ENCODE data around the gene HASPIN. TPM values are rescaled to one million over a fixed set of nuclear protein-coding genes. Genes with fewer than 3 reads are reported as not detected.
A peak's percentile ranks its signal among the peaks of the same experiment; 100 is the strongest.

Gene HASPIN
- polyA plus RNA-seq, 3 donors: 0.05 TPM; not detected in 2

DNA sequence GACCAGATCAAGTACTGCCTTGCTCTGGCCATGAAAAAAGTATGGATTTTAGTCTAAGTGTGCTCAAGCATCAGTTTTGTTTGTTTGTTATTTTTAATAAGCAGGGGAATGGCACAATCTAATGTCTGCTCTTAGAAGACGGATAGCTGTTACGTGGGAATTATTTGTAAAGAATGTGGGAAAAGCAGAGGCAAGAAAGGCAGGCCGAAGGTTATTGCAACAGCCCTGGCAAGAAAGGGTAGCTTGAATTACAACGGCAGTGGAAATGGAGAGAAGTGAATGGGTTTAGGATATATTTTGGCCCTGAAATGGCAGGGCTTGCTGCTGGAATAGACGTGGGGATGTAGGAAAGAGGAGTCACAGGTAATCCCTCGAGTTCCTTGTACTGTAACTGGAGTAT lies 987 bp upstream of the HASPIN start:
- no peaks in the 10 kb centered on the region for H4K20me1 ChIP-seq (ENCODE audit: insufficient read depth, low read length)
- H3K36me3 ChIP-seq (replicated peaks in 1 of 2; ENCODE audit: control insufficient read depth in 1 of 2, insufficient read depth in 2 of 2, low read length in 2 of 2): peaks cover 5 to 12% of the 10 kb centered on the region in 2 donors
- TF ChIP-seq, protein P1, sequence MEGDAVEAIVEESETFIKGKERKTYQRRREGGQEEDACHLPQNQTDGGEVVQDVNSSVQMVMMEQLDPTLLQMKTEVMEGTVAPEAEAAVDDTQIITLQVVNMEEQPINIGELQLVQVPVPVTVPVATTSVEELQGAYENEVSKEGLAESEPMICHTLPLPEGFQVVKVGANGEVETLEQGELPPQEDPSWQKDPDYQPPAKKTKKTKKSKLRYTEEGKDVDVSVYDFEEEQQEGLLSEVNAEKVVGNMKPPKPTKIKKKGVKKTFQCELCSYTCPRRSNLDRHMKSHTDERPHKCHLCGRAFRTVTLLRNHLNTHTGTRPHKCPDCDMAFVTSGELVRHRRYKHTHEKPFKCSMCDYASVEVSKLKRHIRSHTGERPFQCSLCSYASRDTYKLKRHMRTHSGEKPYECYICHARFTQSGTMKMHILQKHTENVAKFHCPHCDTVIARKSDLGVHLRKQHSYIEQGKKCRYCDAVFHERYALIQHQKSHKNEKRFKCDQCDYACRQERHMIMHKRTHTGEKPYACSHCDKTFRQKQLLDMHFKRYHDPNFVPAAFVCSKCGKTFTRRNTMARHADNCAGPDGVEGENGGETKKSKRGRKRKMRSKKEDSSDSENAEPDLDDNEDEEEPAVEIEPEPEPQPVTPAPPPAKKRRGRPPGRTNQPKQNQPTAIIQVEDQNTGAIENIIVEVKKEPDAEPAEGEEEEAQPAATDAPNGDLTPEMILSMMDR (IDR thresholded peaks at IDR 0.05): no peak
- H2AFZ ChIP-seq (ENCODE audit: insufficient read depth, low read depth, low read length, poor library complexity, severe bottlenecking): peak overlapping the region; percentile 100
- peak overlapping the region; percentile 96 for H3K4me2 ChIP-seq (replicated peaks; ENCODE audit: extremely low read depth, low read length, poor library complexity, severe bottlenecking)
- peak overlapping the region; percentile 82 for H3K9ac ChIP-seq (ENCODE audit: insufficient read depth, low read length, poor library complexity, severe bottlenecking)
- peaks cover 59 to 69% of the 10 kb centered on the region in 2 donors for H3K4me1 ChIP-seq (ENCODE audit: control insufficient read depth in 1 of 2, insufficient read depth in 2 of 2, low read length in 2 of 2)
- DNase-seq: no peak
- H3K27ac Mint-ChIP-seq: peak overlapping the region in 5 of 7 donors; percentile 21 to 96 (median 91)
- H3K36me3 Mint-ChIP-seq: peaks cover 13 to 48% of the 10 kb centered on the region in 2 donors
- H3K27ac ChIP-seq (ENCODE audit: low read depth in 1 of 2, low read length in 2 of 2): peak overlapping the region in 1 of 2 donors; percentile 87
- H3K4me3 Mint-ChIP-seq: peak overlapping the region; percentile 90 to 97
- no peaks in the 10 kb centered on the region for H3K27me3 Mint-ChIP-seq (ENCODE audit: low read depth in 3 of 3)
- H3K27me3 ChIP-seq (ENCODE audit: control insufficient read depth in 2 of 2, insufficient read depth in 2 of 2, low read length in 2 of 2): no peaks in the 10 kb centered on the region
- intact Hi-C loops (cut with micrococcal nuclease): loop anchor here (5.0 kb wide), 1 partner anchor 40 kb away; no protein-coding TSS in a partner anchor
- peaks cover 66% of the 10 kb centered on the region for H3K4me1 Mint-ChIP-seq
- 40% methylated on average over 5 of the region's 6 CpGs for WGBS (ENCODE audit: insufficient coverage)
- H3K4me3 ChIP-seq (replicated peaks in 1 of 3; ENCODE audit: low read depth in 2 of 3, low read length in 3 of 3): peak overlapping the region; percentile 88 to 94 (median 93)
- peaks cover 83% of the 10 kb centered on the region for H3K79me2 ChIP-seq (ENCODE audit: insufficient read depth, low read length)
- H3K9me3 ChIP-seq (replicated peaks in 1 of 2; ENCODE audit: control insufficient read depth in 1 of 2, insufficient read depth in 1 of 2, low read length in 2 of 2): no peaks in the 10 kb centered on the region
- H3K9me3 Mint-ChIP-seq: no peaks in the 10 kb centered on the region

DNA sequence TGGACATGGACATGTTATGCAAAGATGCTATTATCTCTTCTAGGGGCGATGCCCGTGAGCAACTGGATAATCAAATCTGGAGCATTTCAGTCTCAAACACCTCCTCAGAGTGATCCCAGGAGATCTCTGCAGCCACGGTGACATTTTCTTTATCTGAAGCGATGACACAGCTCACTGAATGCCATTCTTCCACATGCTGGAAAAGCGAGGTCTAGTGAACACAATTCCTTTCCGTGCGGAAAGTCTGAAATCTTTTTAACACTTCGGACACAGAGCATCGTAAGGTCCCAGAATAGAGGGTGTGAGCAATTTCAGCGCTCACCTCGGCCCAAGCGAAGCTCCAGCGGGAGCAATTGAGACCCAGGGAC lies 531 bp upstream of the HASPIN start:
- DNase-seq: no peak
- H3K9me3 Mint-ChIP-seq: no peaks in the 10 kb centered on the region

More for the DNA sequence above, 531 bp upstream of the HASPIN start:
- H3K4me2 ChIP-seq (replicated peaks; ENCODE audit: extremely low read depth, low read length, poor library complexity, severe bottlenecking): peak overlapping the region; percentile 96
- H3K9me3 ChIP-seq (replicated peaks in 1 of 2; ENCODE audit: control insufficient read depth in 1 of 2, insufficient read depth in 1 of 2, low read length in 2 of 2): no peaks in the 10 kb centered on the region
- Mint-ChIP-seq H3K27me3 (ENCODE audit: low read depth in 3 of 3) (no peaks in the 10 kb centered on the region), H3K27ac (peak overlapping the region; percentile 84 to 96 (median 91)), H3K4me1 (peaks cover 62% of the 10 kb centered on the region), H3K36me3 (peaks cover 8 to 48% of the 10 kb centered on the region in 2 donors), H3K4me3 (peak overlapping the region; percentile 90 to 97)
- peak overlapping the region; percentile 59 to 87 for H3K27ac ChIP-seq (ENCODE audit: low read depth in 1 of 2, low read length in 2 of 2)
- H3K9ac ChIP-seq (ENCODE audit: insufficient read depth, low read length, poor library complexity, severe bottlenecking): peak overlapping the region; percentile 82
- H4K20me1 ChIP-seq (ENCODE audit: insufficient read depth, low read length): no peaks in the 10 kb centered on the region
- no peaks in the 10 kb centered on the region for H3K27me3 ChIP-seq (ENCODE audit: control insufficient read depth in 2 of 2, insufficient read depth in 2 of 2, low read length in 2 of 2)
- peak overlapping the region; percentile 88 to 94 (median 93) for H3K4me3 ChIP-seq (replicated peaks in 1 of 3; ENCODE audit: low read depth in 2 of 3, low read length in 3 of 3)
- TF ChIP-seq, protein P1 (IDR thresholded peaks at IDR 0.05): no peak
- 2% methylated on average over 12 of the region's 13 CpGs for WGBS (ENCODE audit: insufficient coverage)
- peaks cover 55 to 64% of the 10 kb centered on the region in 2 donors for H3K4me1 ChIP-seq (ENCODE audit: control insufficient read depth in 1 of 2, insufficient read depth in 2 of 2, low read length in 2 of 2)
- H2AFZ ChIP-seq (ENCODE audit: insufficient read depth, low read depth, low read length, poor library complexity, severe bottlenecking): peak overlapping the region; percentile 100
- peaks cover 2 to 7% of the 10 kb centered on the region in 2 donors for H3K36me3 ChIP-seq (replicated peaks in 1 of 2; ENCODE audit: control insufficient read depth in 1 of 2, insufficient read depth in 2 of 2, low read length in 2 of 2)
- intact Hi-C loops (cut with micrococcal nuclease): loop anchor here (5.0 kb wide), 1 partner anchor 41 kb away; no protein-coding TSS in a partner anchor
- H3K79me2 ChIP-seq (ENCODE audit: insufficient read depth, low read length): peaks cover 83% of the 10 kb centered on the region

Data from CD14-positive monocyte (primary cell).